BE2C (cell line): ENCODE data around the gene AGXT.

ENCODE experiments used
- DNase-seq: peaks from one replicate; pipeline ENCODE4 v3.0.0-alpha.2; 2020
- H3K27me3 ChIP-seq: fragments of 250-450 bp; sonication (Bioruptor Pico); 2 replicates; pipeline ENCODE4 v1.5.1; 2020; ENCODE audit warnings: mild to moderate bottlenecking
- H3K36me3 ChIP-seq: fragments of 250-450 bp; sonication (Bioruptor Pico); 2 replicates; pipeline ENCODE4 v1.5.1; 2020; ENCODE audit warnings: mild to moderate bottlenecking
- H3K4me1 ChIP-seq: fragments of 250-450 bp; sonication (Bioruptor Pico); 2 replicates; pipeline ENCODE4 v1.5.1; 2020
- H3K4me3 ChIP-seq: 2 replicates; pipeline ENCODE4 v1.5.1; 2011; ENCODE audit warnings: low read depth, low read length
- H3K9me3 ChIP-seq: fragments of 250-450 bp; sonication (Bioruptor Pico); 2 replicates; pipeline ENCODE4 v1.5.1; 2020
- CTCF ChIP-seq: IDR thresholded peaks from 2 replicates; pipeline ENCODE4 v1.5.1; 2012; ENCODE audit warnings: mild to moderate bottlenecking, low read depth, low read length

The AGXT gene

GRCh38 chr2:240822280-240822847, 46.3 kb upstream of the AGXT start:
- Histone ChIP-seq H3K4me1 (no peaks in the 10 kb centered on the region), H3K36me3 (no peaks in the 10 kb centered on the region), H3K4me3 (no peak overlapping the region), H3K9me3 (no peaks in the 10 kb centered on the region), H3K27me3 (peaks cover 15% of the 10 kb centered on the region)
- DNase-seq, result peak; percentile 41
- TF ChIP-seq CTCF, result no peak

- TF ChIP-seq CTCF, result no peak
- Histone ChIP-seq H3K9me3 (no peaks in the 10 kb centered on the region), H3K4me1 (no peaks in the 10 kb centered on the region), H3K27me3 (peaks cover 15% of the 10 kb centered on the region), H3K36me3 (no peaks in the 10 kb centered on the region), H3K4me3 (no peak overlapping the region)
- DNase-seq, result no peak
These were observed 44.9 kb upstream of the AGXT start for GRCh38 chr2:240823449-240824336.

- no peak for DNase-seq
- Histone ChIP-seq H3K4me3 (no peak overlapping the region), H3K27me3 (peaks cover 9% of the 10 kb centered on the region), H3K36me3 (no peaks in the 10 kb centered on the region), H3K4me1 (no peaks in the 10 kb centered on the region), H3K9me3 (no peaks in the 10 kb centered on the region)
- no peak for TF ChIP-seq CTCF
These were observed 43.1 kb upstream of the AGXT start for GRCh38 chr2:240825476-240825875.

GRCh38 chr2:240831594-240832204, 36.9 kb upstream of the AGXT start:
- no peak for DNase-seq
- no peak for TF ChIP-seq CTCF
- H3K27me3 ChIP-seq, result no peaks in the 10 kb centered on the region; the same call in 1 of the 2 replicates
- no peaks in the 10 kb centered on the region for H3K9me3 ChIP-seq
- H3K4me1 ChIP-seq, result peaks cover 6% of the 10 kb centered on the region
- peak overlapping the region; percentile 42 for H3K4me3 ChIP-seq
- no peaks in the 10 kb centered on the region for H3K36me3 ChIP-seq

- Histone ChIP-seq H3K36me3 (no peaks in the 10 kb centered on the region), H3K27me3 (no peaks in the 10 kb centered on the region; the same call in 1 of the 2 replicates), H3K4me3 (peak overlapping the region; percentile 42), H3K4me1 (peaks cover 6% of the 10 kb centered on the region), H3K9me3 (no peaks in the 10 kb centered on the region)
- peak; percentile 100 for DNase-seq
- no peak for TF ChIP-seq CTCF
These were observed 36.4 kb upstream of the AGXT start for GRCh38 chr2:240832205-240832727.
